Effector memory CD8-positive, alpha-beta T cell (primary cell): ENCODE results near the gene ADAMTSL3.
A peak's percentile ranks its signal among the peaks of the same experiment; 100 is the strongest.

Experiments
- ATAC-seq: fragments of 150-1000 bp; cut with Tn5 transposase; replicated peaks from 2 replicates; pipeline ENCODE4 v1.10.0; 2021; ENCODE audit warnings: mild to moderate bottlenecking, moderate library complexity
- DNase-seq, 3 experiments: peaks; one replicate each; pipeline ENCODE4 v3.0.0; 2021
- H3K27ac Mint-ChIP-seq, 2 donors: one replicate each; pipeline ENCODE4 v1.8.0; 2022; ENCODE audit warnings: mild to moderate bottlenecking in 2 of 2, mixed read lengths in 2 of 2, moderate library complexity in 2 of 2
- H3K27me3 Mint-ChIP-seq, 2 donors: one replicate each; pipeline ENCODE4 v1.8.0; 2022; ENCODE audit warnings: mixed read lengths in 2 of 2
- H3K36me3 Mint-ChIP-seq: one replicate; pipeline ENCODE4 v1.8.0; 2022; ENCODE audit warnings: mild to moderate bottlenecking, moderate library complexity, mixed read lengths; ENCODE audit not compliant: insufficient read depth
- H3K4me1 Mint-ChIP-seq, 2 donors: one replicate each; pipeline ENCODE4 v1.8.0; 2022; ENCODE audit warnings: low read depth in 2 of 2, mixed read lengths in 2 of 2
- H3K4me3 Mint-ChIP-seq, 2 donors: one replicate each; pipeline ENCODE4 v1.8.0; 2022; ENCODE audit warnings: mild to moderate bottlenecking in 2 of 2, mixed read lengths in 2 of 2, moderate library complexity in 2 of 2
- H3K9me3 Mint-ChIP-seq, 2 donors: one replicate each; pipeline ENCODE4 v1.8.0; 2022; ENCODE audit warnings: mixed read lengths in 2 of 2

Gene ADAMTSL3

DNA sequence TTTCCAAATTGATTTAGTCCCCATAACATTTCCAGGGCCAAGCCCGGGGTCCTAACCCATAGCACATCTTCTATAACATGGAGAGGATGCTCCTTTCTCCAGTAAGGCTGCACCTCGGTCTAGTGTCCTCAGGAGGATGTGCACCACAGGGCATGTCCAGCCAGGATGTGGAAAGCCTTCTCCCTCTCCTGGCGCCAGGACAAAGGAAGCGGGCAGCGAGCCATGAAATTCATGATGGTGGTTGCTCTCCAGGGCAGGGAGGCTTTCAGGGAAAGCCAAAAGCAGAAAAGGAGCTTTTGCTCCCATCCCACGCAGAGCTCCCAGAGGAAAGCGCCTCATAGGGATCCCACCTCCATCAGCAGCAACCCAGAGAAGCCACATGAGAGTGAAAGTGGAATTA, 220.0 kb downstream of the ADAMTSL3 start:
- peak overlapping the region in 1 of 2 donors; percentile 66 for H3K27ac Mint-ChIP-seq
- no peak for DNase-seq
- no peaks in the 10 kb centered on the region for H3K4me1 Mint-ChIP-seq
- H3K36me3 Mint-ChIP-seq = no peaks in the 10 kb centered on the region
- H3K4me3 Mint-ChIP-seq = no peak overlapping the region
- peaks cover 0 to 9% of the 10 kb centered on the region in 2 donors for H3K27me3 Mint-ChIP-seq
- H3K9me3 Mint-ChIP-seq = no peaks in the 10 kb centered on the region
- ATAC-seq = no peak

DNA sequence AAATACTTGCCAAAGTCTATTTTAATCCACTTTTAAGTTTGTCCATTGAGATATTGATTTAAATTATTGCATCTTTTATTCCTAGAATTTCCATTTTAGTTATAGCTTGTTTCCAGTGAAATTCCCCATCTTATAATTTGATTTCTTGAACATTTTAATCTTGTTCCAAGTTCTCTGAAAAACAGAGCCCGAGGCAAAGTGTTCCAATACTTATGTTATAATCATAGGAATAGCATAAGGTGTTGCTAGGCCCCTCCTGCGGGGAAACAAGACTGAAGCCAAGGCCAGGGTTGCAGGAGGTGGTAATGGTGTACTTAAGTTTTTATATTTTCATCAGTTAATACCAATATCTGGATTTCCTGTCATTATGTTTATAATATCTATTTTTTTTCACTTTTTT, 226.6 kb downstream of the ADAMTSL3 start:
- DNase-seq (no peak), ATAC-seq (no peak)
- Mint-ChIP-seq H3K27ac (no peak overlapping the region), H3K4me1 (no peaks in the 10 kb centered on the region), H3K27me3 (no peaks in the 10 kb centered on the region), H3K4me3 (no peak overlapping the region), H3K36me3 (no peaks in the 10 kb centered on the region), H3K9me3 (peaks cover 0 to 1% of the 10 kb centered on the region in 2 donors)

GRCh38 chr15:83881156-83881555, 227.2 kb downstream of the ADAMTSL3 start:
- H3K4me1 Mint-ChIP-seq = no peaks in the 10 kb centered on the region
- H3K9me3 Mint-ChIP-seq = peaks cover 0 to 1% of the 10 kb centered on the region in 2 donors
- DNase-seq (no peak), ATAC-seq (no peak)
- no peaks in the 10 kb centered on the region for H3K27me3 Mint-ChIP-seq
- H3K36me3 Mint-ChIP-seq = no peaks in the 10 kb centered on the region
- H3K4me3 Mint-ChIP-seq = no peak overlapping the region
- no peak overlapping the region for H3K27ac Mint-ChIP-seq

- DNase-seq = no peak
- H3K4me3 Mint-ChIP-seq = no peak overlapping the region
- H3K4me1 Mint-ChIP-seq = no peaks in the 10 kb centered on the region
- H3K27me3 Mint-ChIP-seq = no peaks in the 10 kb centered on the region
- peaks cover 0 to 2% of the 10 kb centered on the region in 2 donors for H3K9me3 Mint-ChIP-seq
- no peaks in the 10 kb centered on the region for H3K36me3 Mint-ChIP-seq
- no peak for ATAC-seq
- no peak overlapping the region for H3K27ac Mint-ChIP-seq
Observed at GRCh38 chr15:83886321-83886720, 232.4 kb downstream of the ADAMTSL3 start.

DNA sequence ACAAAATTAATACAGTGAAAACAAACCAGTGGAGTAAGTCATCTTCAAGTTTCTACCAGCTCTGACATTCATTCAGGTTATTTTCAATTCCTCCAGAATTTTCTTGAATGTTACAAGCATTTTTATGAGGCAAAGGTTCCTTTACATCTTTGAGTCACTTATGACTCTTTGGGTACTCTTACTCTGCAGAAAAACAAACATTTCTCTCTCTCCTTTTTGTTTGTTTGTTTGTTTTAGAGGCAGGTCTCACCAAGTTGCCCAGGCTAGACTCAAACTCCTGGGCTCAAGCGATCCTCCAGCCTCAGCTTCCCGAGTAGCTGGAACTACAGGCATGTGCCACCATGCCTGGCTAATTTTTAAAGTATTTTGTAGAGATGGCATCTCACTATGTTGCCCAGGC, 233.5 kb downstream of the ADAMTSL3 start:
- DNase-seq (no peak), ATAC-seq (no peak)
- peaks cover 0 to 2% of the 10 kb centered on the region in 2 donors for H3K9me3 Mint-ChIP-seq
- H3K27ac Mint-ChIP-seq = no peak overlapping the region
- H3K36me3 Mint-ChIP-seq = no peaks in the 10 kb centered on the region
- H3K4me1 Mint-ChIP-seq = no peaks in the 10 kb centered on the region
- no peaks in the 10 kb centered on the region for H3K27me3 Mint-ChIP-seq
- H3K4me3 Mint-ChIP-seq = no peak overlapping the region

GRCh38 chr15:83887961-83888360, 234.0 kb downstream of the ADAMTSL3 start:
- Mint-ChIP-seq H3K4me1 (no peaks in the 10 kb centered on the region), H3K27me3 (no peaks in the 10 kb centered on the region), H3K9me3 (peaks cover 0 to 2% of the 10 kb centered on the region in 2 donors), H3K36me3 (no peaks in the 10 kb centered on the region), H3K4me3 (no peak overlapping the region), H3K27ac (no peak overlapping the region)
- ATAC-seq = no peak
- no peak for DNase-seq

DNA sequence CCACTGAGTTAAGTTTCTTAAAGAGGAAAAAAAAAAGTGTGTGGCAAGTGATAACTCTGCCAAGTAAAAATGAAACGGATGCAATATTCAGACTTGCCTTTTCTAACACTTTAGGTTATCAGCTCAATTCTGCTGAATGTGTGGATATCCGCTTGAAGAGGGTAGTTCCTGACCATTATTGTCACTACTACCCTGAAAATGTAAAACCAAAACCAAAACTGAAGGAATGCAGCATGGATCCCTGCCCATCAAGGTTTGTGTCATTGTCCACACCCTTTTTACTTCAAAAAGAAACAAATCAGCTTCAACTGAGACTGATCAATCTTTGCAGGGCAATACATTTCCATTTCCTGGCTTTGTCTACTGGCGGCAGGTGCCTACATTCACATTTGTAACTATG, 236.1 kb downstream of the ADAMTSL3 start:
- H3K27ac Mint-ChIP-seq = no peak overlapping the region
- DNase-seq (no peak), ATAC-seq (no peak)
- H3K36me3 Mint-ChIP-seq = no peaks in the 10 kb centered on the region
- no peaks in the 10 kb centered on the region for H3K27me3 Mint-ChIP-seq
- peaks cover 0 to 2% of the 10 kb centered on the region in 2 donors for H3K9me3 Mint-ChIP-seq
- H3K4me3 Mint-ChIP-seq = no peak overlapping the region
- H3K4me1 Mint-ChIP-seq = no peaks in the 10 kb centered on the region

DNA sequence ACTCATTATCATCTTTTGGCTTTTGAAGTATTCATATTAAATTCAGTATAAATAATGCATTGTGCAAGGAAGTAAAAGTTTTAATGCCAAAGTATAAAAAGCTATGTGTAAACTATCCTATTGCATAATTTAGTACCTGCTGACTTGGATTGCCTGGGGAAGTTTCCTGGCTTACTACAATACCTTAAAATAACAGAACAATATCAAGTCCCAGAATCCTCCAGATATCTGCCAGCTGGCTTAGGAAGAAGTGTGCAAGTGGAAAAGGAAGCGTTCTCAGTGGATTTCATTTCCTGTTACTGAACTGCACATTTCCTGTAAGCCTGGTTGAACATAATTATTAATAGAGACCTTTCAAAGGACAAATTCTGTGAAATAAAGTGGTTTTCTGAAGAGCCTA, 236.7 kb downstream of the ADAMTSL3 start:
- H3K36me3 Mint-ChIP-seq = no peaks in the 10 kb centered on the region
- no peak overlapping the region for H3K4me3 Mint-ChIP-seq
- H3K27ac Mint-ChIP-seq = no peak overlapping the region
- H3K27me3 Mint-ChIP-seq = no peaks in the 10 kb centered on the region
- ATAC-seq = no peak
- no peaks in the 10 kb centered on the region for H3K4me1 Mint-ChIP-seq
- H3K9me3 Mint-ChIP-seq = peaks cover 0 to 2% of the 10 kb centered on the region in 2 donors
- no peak for DNase-seq

DNA sequence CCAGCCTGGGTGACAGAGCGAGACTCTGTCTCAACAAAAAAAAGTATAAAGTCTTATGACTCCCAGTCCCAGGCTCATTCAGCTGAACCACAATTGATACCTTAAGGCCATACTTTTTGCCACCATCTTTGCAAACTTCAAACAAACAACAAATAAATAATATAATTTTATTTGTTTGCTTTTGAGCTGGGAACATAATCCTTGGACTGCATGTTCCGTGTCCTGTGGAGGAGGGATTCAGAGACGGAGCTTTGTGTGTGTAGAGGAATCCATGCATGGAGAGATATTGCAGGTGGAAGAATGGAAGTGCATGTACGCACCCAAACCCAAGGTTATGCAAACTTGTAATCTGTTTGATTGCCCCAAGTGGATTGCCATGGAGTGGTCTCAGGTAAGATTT, 238.6 kb downstream of the ADAMTSL3 start:
- Mint-ChIP-seq H3K36me3 (no peaks in the 10 kb centered on the region), H3K9me3 (peaks cover 0 to 2% of the 10 kb centered on the region in 2 donors), H3K27ac (no peak overlapping the region), H3K4me1 (no peaks in the 10 kb centered on the region), H3K4me3 (no peak overlapping the region), H3K27me3 (no peaks in the 10 kb centered on the region)
- no peak for ATAC-seq
- no peak for DNase-seq

DNA sequence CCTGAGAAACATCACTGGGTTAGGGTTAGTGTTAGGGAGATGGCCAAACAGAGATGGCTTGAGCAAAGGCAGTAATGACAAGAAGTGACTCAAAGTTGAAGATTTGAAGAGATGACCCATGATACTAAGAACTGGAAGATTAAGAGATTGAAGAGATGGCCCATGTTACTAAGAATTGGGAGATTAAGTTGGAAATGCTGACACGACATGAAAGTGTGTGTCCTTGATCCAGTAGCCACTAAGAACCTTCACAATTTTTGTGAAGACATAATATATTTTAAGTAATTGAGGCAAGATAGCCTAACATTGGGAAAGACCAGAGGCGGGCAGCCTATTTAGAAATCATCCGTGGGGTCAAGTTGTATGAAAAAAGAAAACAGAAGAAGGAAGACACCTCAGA, 239.4 kb downstream of the ADAMTSL3 start:
- no peaks in the 10 kb centered on the region for H3K9me3 Mint-ChIP-seq
- H3K4me3 Mint-ChIP-seq = no peak overlapping the region
- ATAC-seq (no peak), DNase-seq (no peak)
- no peaks in the 10 kb centered on the region for H3K36me3 Mint-ChIP-seq
- no peak overlapping the region for H3K27ac Mint-ChIP-seq
- no peaks in the 10 kb centered on the region for H3K27me3 Mint-ChIP-seq
- no peaks in the 10 kb centered on the region for H3K4me1 Mint-ChIP-seq

DNA sequence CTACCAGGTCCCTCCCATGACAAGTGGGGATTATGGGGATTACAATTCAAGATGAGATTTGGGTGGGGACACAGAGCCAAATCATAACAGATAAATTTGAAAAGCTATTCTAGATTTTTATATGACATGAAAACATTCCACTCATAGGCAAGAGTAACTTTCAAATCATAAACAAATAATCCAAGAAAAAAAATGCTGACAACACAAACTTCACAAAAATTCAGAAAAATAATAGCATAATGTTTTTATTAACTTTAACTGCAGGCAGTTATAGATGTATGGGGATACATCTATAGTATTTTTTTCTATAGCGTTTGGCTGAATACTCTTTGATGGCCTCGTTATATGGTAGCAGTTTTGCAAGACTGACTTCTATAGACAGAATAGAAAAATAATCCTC, 243.1 kb downstream of the ADAMTSL3 start:
- ATAC-seq (no peak), DNase-seq (no peak)
- Mint-ChIP-seq H3K36me3 (no peaks in the 10 kb centered on the region), H3K27ac (no peak overlapping the region), H3K4me1 (no peaks in the 10 kb centered on the region), H3K27me3 (no peaks in the 10 kb centered on the region), H3K4me3 (no peak overlapping the region), H3K9me3 (peaks cover 0 to 2% of the 10 kb centered on the region in 2 donors)

DNA sequence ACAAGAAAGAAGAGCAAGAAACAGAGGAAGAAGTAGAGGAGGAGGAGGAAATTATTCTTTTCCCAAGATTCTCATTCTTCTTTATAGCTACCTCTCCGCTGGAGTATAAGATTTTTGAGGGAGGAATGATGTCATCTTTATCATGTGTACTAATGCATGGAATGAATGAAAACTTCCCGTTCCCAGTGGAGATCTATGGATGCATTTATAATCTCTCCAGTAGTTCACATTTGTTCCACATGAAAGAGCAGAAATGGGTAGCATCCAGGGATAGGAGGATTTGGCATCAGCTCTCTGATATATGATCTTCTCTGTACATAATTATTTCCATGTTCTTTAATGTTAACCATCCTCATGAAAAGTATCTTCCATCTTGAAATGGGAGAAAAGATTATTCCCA, 244.4 kb downstream of the ADAMTSL3 start:
- Mint-ChIP-seq H3K27ac (no peak overlapping the region), H3K9me3 (peaks cover 0 to 2% of the 10 kb centered on the region in 2 donors), H3K4me1 (no peaks in the 10 kb centered on the region), H3K27me3 (peaks cover 0 to 7% of the 10 kb centered on the region in 2 donors), H3K36me3 (no peaks in the 10 kb centered on the region), H3K4me3 (no peak overlapping the region)
- DNase-seq (no peak), ATAC-seq (no peak)

DNA sequence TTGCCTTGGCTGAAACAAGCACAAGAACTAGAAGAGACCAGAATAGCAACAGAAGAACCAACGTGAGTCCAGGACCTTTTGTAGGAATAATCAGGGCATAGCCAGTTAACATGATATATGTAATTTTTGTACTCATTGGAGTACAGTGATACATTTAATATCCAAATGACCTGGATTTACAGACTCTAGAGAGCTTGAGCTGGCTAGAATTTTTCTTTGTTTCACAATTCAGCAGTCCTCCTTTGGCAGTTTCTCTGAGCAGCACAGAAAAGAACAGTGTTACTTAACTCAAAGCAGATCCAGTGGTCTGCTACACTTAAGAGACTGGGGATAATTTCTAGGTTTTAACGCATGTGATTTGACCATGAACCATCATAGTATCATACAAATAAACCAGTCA, 245.7 kb downstream of the ADAMTSL3 start:
- ATAC-seq = no peak
- Mint-ChIP-seq H3K27ac (no peak overlapping the region), H3K36me3 (no peaks in the 10 kb centered on the region), H3K9me3 (peaks cover 0 to 2% of the 10 kb centered on the region in 2 donors), H3K27me3 (peaks cover 0 to 7% of the 10 kb centered on the region in 2 donors), H3K4me3 (no peak overlapping the region), H3K4me1 (no peaks in the 10 kb centered on the region)
- no peak for DNase-seq

DNA sequence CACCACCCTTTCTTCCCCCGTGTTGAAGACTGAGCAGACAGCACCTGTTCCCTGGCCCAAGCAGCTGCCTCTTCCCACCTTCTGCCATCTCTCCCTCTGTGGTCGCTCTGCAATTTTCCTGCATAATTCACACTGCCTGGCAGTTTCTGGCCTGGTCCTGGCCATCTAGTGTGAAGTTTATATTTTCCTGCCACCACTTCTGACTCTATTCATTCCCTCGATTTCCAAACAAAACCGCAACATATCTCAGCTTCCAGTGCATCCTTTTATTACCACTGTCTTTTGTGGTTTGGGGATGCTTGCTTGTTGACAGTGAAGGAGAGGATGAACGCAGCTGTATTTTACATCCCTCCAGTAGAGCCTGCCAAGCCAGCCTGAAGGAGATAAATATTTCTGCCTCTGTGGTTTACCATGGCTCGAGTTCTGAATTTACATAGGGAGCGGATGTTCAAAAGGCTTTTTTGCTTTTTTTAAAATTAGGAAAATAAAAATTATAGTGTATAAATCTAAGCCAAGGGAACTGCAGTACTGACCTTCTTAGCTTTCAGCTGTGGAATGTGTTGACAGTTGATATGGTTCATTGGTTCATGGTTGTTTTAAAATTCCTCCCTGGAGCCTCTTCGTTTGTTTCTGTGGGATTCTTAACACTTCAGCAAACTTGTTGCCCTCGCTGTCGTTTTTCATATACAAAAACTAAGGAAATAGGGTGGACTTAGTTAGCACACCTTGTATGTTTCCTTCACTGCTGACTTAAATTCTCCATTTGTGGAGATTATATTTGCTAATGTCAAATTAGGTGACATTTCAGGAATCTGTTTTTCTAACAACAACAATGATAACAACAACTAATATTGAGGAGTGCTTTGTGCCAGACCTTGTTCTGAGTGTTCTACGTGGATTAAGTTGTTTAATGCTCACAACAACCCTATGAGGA, 250.5 kb downstream of the ADAMTSL3 start:
- peaks cover 0 to 2% of the 10 kb centered on the region in 2 donors for H3K9me3 Mint-ChIP-seq
- H3K27ac Mint-ChIP-seq = no peak overlapping the region
- no peak for DNase-seq
- no peaks in the 10 kb centered on the region for H3K4me1 Mint-ChIP-seq
- peaks cover 0 to 7% of the 10 kb centered on the region in 2 donors for H3K27me3 Mint-ChIP-seq
- no peak for ATAC-seq
- H3K4me3 Mint-ChIP-seq = no peak overlapping the region
- no peaks in the 10 kb centered on the region for H3K36me3 Mint-ChIP-seq
